Measurements from ENCODE around the gene GAS7.

The GAS7 gene

DNA sequence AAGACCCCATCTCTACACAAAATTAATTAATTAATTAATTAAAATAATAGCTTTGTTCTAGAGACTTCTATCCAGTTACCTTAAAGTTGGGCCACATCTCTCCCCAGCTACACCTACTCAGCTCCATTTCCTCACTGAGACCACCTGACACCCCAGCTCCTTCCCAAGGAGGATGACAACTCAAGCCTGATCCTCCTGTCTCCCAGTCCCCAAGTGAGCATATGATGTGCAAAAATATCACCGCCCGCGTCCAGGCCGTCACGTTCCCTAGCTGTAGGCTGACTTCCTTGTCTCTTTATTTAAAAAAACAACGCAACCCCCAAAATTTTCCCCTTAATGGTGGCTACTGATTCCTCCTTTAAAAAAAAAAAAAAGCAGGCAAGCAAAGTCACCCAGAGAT lies 173.2 kb downstream of the GAS7 start:
- no peak overlapping the region for H3K27ac ChIP-seq (replicated peaks)
- H3K27me3 ChIP-seq (ENCODE audit: insufficient read depth, poor library complexity, severe bottlenecking): no peaks in the 10 kb centered on the region
- TF ChIP-seq REST (IDR thresholded peaks at IDR 0.05; ENCODE audit: insufficient replicate concordance, low read depth): no peak
- TF ChIP-seq CTCF (IDR thresholded peaks at IDR 0.05; ENCODE audit: insufficient read depth, low read length): no peak
- no peak for DNase-seq (ENCODE audit: low read depth in 1 of 2, low spot score in 1 of 2)
- H3K4me3 ChIP-seq (replicated peaks; ENCODE audit: insufficient read depth, low read length): no peak overlapping the region

DNA sequence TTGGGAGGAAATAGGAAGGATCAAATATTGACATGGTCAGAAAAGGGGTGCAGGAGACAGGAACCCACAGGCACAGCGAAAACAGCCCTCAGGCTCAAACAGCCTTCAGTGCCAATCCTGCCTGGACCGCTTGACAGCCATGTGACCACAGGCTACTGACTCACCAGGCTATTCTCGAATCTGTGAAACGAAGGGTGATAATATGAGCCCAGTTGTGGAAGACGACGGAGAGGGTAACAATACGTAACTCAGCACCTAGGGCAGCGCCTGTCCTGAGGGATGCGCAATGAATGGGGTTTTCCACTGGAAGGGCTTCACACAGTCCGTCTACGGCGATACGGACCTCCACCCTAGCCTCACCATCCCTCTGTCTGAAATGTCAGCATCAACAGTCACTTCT lies 176.0 kb downstream of the GAS7 start:
- H3K4me3 ChIP-seq (replicated peaks; ENCODE audit: insufficient read depth, low read length): no peak overlapping the region
- no peak overlapping the region for H3K27ac ChIP-seq (replicated peaks)
- TF ChIP-seq GABPA (IDR thresholded peaks at IDR 0.05; ENCODE audit: low read depth): no peak
- TF ChIP-seq REST (IDR thresholded peaks at IDR 0.05; ENCODE audit: insufficient replicate concordance, low read depth): no peak
- TF ChIP-seq POLR2AphosphoS5 (IDR thresholded peaks at IDR 0.05; ENCODE audit: low read depth): no peak
- TF ChIP-seq SPI1 (IDR thresholded peaks at IDR 0.05; ENCODE audit: borderline replicate concordance, low read depth): no peak
- no peak for TF ChIP-seq CTCF (IDR thresholded peaks at IDR 0.05; ENCODE audit: insufficient read depth, low read length)
- DNase-seq (ENCODE audit: low read depth in 1 of 2, low spot score in 1 of 2): no peak
- H3K27me3 ChIP-seq (ENCODE audit: insufficient read depth, poor library complexity, severe bottlenecking): no peaks in the 10 kb centered on the region

DNA sequence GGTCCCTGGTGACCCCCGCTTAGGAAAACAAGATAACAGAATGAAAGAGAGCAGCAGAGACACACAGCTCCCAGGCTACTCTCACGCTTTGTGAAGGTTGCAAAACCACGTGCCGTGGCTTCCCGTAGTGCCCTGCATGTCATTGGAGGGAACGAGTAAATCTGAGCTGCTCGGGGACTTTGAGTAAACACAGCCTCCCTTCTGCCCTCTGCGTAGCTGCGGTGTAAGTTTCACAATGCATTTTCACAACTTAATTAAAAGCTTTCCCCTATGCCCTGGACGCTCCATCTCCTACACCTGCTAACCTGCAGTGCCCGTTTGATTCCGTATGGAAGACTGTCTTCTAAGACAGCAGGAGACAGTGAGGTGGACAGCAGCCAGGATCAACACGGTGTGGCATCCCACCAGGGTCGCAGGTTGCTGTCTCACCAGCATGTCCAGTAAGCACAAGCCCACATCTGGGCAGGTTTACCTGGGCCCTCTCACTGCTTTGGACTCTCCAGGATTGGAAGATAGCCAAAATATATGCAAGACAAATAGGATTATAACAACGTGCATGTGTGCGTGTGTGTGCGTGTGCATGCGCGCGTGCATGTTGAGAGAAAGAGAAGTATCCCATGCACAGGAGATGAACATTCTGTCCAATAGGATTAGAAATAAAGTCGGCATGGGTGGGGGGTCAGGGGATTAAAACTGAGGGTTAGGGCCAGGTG lies 177.0 kb downstream of the GAS7 start:
- no peaks in the 10 kb centered on the region for H3K27me3 ChIP-seq (ENCODE audit: insufficient read depth, poor library complexity, severe bottlenecking)
- H3K4me3 ChIP-seq (replicated peaks; ENCODE audit: insufficient read depth, low read length): no peak overlapping the region
- H3K27ac ChIP-seq (replicated peaks): peak overlapping the region; percentile 89
- no peak for TF ChIP-seq REST (IDR thresholded peaks at IDR 0.05; ENCODE audit: insufficient replicate concordance, low read depth)
- TF ChIP-seq CTCF (IDR thresholded peaks at IDR 0.05; ENCODE audit: insufficient read depth, low read length): no peak
- TF ChIP-seq GABPA (IDR thresholded peaks at IDR 0.05; ENCODE audit: low read depth): no peak
- no peak; the same call in 1 of the 2 replicates for TF ChIP-seq POLR2AphosphoS5 (IDR thresholded peaks at IDR 0.05; ENCODE audit: low read depth)
- no peak for TF ChIP-seq SPI1 (IDR thresholded peaks at IDR 0.05; ENCODE audit: borderline replicate concordance, low read depth)
- DNase-seq (ENCODE audit: low read depth in 1 of 2, low spot score in 1 of 2): peak; percentile 63 to 87
